MM.1S (cell line): ENCODE results near the gene CABCOCO1.

Experiments used
- CTCF ChIP-seq: fragments of 300-600 bp; sonication (generic); IDR thresholded peaks from 2 replicates; pipeline ENCODE4 v1.5.1; 2016; ENCODE audit warnings: antibody characterized with exemption, low read length, mixed read lengths
- EZH2phosphoT487 ChIP-seq: fragments of 300-600 bp; sonication (generic); IDR thresholded peaks from 2 replicates; pipeline ENCODE4 v1.6.1; 2018; ENCODE audit warnings: antibody characterized with exemption, low read length

GRCh38 chr10:61643316-61643751, 19.4 kb upstream of the CABCOCO1 start:
- TF ChIP-seq CTCF (no peak), EZH2phosphoT487 (no peak)
